Astrocyte of the cerebellum (primary cell): ENCODE results near the gene BTBD2.
A peak's percentile ranks its signal among the peaks of the same experiment; 100 is the strongest.

Source experiments
- DNase-seq: peaks from one replicate; pipeline ENCODE4 v3.0.0-alpha.2; 2011; ENCODE audit warnings: low read depth
- H3K4me3 ChIP-seq: 2 replicates; pipeline ENCODE4 v1.5.1; 2011; ENCODE audit warnings: mild to moderate bottlenecking, low read depth, low read length, moderate library complexity
- CTCF ChIP-seq: IDR thresholded peaks from 2 replicates; pipeline ENCODE4 v1.5.1; 2012; ENCODE audit warnings: low read length, low read depth, moderate library complexity, mild to moderate bottlenecking; ENCODE audit errors: missing control alignments
- in situ Hi-C: cut with HindIII; loops from 2 replicates; pipeline ENCODE4 v1.10.0; 2017; ENCODE audit warnings: low sequenced_read_pairs

BTBD2 gene

GRCh38 chr19:2061495-2062388 is 46.2 kb upstream of the BTBD2 start:
- no peak for TF ChIP-seq CTCF
- peak; percentile 93 for DNase-seq
- H3K4me3 ChIP-seq = peak overlapping the region; percentile 46
- in situ Hi-C loops = no loop called here

GRCh38 chr19:2060884-2061494 is 45.5 kb upstream of the BTBD2 start:
- in situ Hi-C loops = no loop called here
- H3K4me3 ChIP-seq = peak overlapping the region; percentile 46
- DNase-seq = no peak
- no peak for TF ChIP-seq CTCF

GRCh38 chr19:2059422-2060201 is 44.1 kb upstream of the BTBD2 start:
- H3K4me3 ChIP-seq = no peak overlapping the region
- DNase-seq = no peak
- in situ Hi-C loops = no loop called here
- no peak for TF ChIP-seq CTCF

GRCh38 chr19:2058570-2059421 is 43.3 kb upstream of the BTBD2 start:
- TF ChIP-seq CTCF = no peak
- no peak overlapping the region for H3K4me3 ChIP-seq
- DNase-seq = no peak
- in situ Hi-C loops = no loop called here

- DNase-seq = no peak
- no peak for TF ChIP-seq CTCF
- no peak overlapping the region for H3K4me3 ChIP-seq
- in situ Hi-C loops = no loop called here
Observed at GRCh38 chr19:2057484-2058469, 42.3 kb upstream of the BTBD2 start.
